CD4-positive, alpha-beta memory T cell (primary cell): ENCODE results near the gene SIN3B. TPM values are rescaled to one million over a fixed set of nuclear protein-coding genes. Genes with fewer than 3 reads are reported as not detected.
"Not testable (repeated sequence)": the region's sequence is repeated elsewhere in the genome, so short reads cannot be mapped to it uniquely, and the experiment has no call there.

Source experiments
- CTCF ChIA-PET: fragments of 350-600 bp; sonication (Branson Sonifier 250); formaldehyde crosslinking; loops from one replicate; lab custom pipeline; 2021; ENCODE audit warnings: inconsistent platforms; ENCODE audit not compliant: partially characterized antibody; lab: Charles Lee
- POLR2A ChIA-PET: fragments of 350-600 bp; sonication (Branson Sonifier 250); formaldehyde crosslinking; loops from one replicate; lab custom pipeline; 2021; ENCODE audit not compliant: partially characterized antibody; lab: Charles Lee
- DNase-seq, 5 donors: peaks; one replicate each; pipeline versions ENCODE4 v3.0.0 to v3.0.0-alpha.2; 2020 to 2022; ENCODE audit warnings: mixed read lengths in 1 of 5
- H3K27ac ChIP-seq: one replicate; pipeline ENCODE4 v1.7.0; 2013; ENCODE audit warnings: low read depth, low read length
- H3K27me3 ChIP-seq: 2 replicates; pipeline ENCODE4 v1.7.0; 2013; ENCODE audit warnings: mild to moderate bottlenecking, low read length, moderate library complexity; ENCODE audit not compliant: insufficient read depth
- H3K36me3 ChIP-seq: 2 replicates; pipeline ENCODE4 v1.7.0; 2013; ENCODE audit warnings: mild to moderate bottlenecking, low read length, moderate library complexity; ENCODE audit not compliant: insufficient read depth
- H3K4me1 ChIP-seq: 2 replicates; pipeline ENCODE4 v1.7.0; 2013; ENCODE audit warnings: mild to moderate bottlenecking, low read length, moderate library complexity; ENCODE audit not compliant: insufficient read depth
- H3K4me3 ChIP-seq, 2 donors: one replicate each; pipeline ENCODE4 v1.7.0; 2013; ENCODE audit warnings: low read length in 2 of 2, mild to moderate bottlenecking in 1 of 2
- H3K9me3 ChIP-seq, 2 donors: one replicate each; pipeline ENCODE4 v1.7.0; 2013; ENCODE audit warnings: low read length in 2 of 2, control low read depth in 1 of 2; ENCODE audit not compliant: control insufficient read depth in 1 of 2
- H3K27ac Mint-ChIP-seq, 7 donors: one replicate each; pipeline ENCODE4 v1.8.0; 2020 to 2021; ENCODE audit warnings: mixed read lengths in 7 of 7, mild to moderate bottlenecking in 6 of 7, inconsistent platforms in 3 of 7, moderate library complexity in 3 of 7
- H3K27me3 Mint-ChIP-seq, 2 donors: one replicate each; pipeline ENCODE4 v1.8.0; 2020 to 2021; ENCODE audit warnings: mixed read lengths in 2 of 2
- H3K36me3 Mint-ChIP-seq, 2 donors: one replicate each; pipeline ENCODE4 v1.8.0; 2020 to 2021; ENCODE audit warnings: mixed read lengths in 2 of 2, inconsistent platforms in 1 of 2, mild to moderate bottlenecking in 1 of 2
- H3K4me1 Mint-ChIP-seq, 4 donors: one replicate each; pipeline ENCODE4 v1.8.0; 2020 to 2021; ENCODE audit warnings: mixed read lengths in 4 of 4, mild to moderate bottlenecking in 1 of 4
- H3K4me3 Mint-ChIP-seq, 8 donors: one replicate each; pipeline ENCODE4 v1.8.0; 2020 to 2021; ENCODE audit warnings: mixed read lengths in 8 of 8, mild to moderate bottlenecking in 7 of 8, moderate library complexity in 6 of 8, inconsistent platforms in 3 of 8
- H3K9me3 Mint-ChIP-seq, 8 donors: one replicate each; pipeline ENCODE4 v1.8.0; 2020 to 2021; ENCODE audit warnings: mixed read lengths in 8 of 8, mild to moderate bottlenecking in 5 of 8, inconsistent platforms in 3 of 8, moderate library complexity in 1 of 8
- intact Hi-C: fragments of 100-400 bp; cut with micrococcal nuclease; formaldehyde crosslinking; loops from one replicate; pipeline ENCODE4 v1.15.1; 2023
- polyA plus RNA-seq, 2 donors: library from polyadenylated mRNA; unstranded; fragments of 300-500 nt; fragmentation: Illumina TruSeq; gene quantifications; one replicate each; pipeline ENCODE4 v1.2.3, GENCODE V29; 2021
- total RNA-seq, 2 experiments: library from RNA; stranded (reverse); gene quantifications; one replicate each; pipeline ENCODE4 v1.2.3, GENCODE V29; 2021

Gene SIN3B
- total and polyA plus RNA-seq, 4 experiments from 2014 or later = 1.4 to 88.4 (median 46.0) TPM

- H3K36me3 ChIP-seq = peaks cover 34% of the 10 kb centered on the region
- H3K4me1 Mint-ChIP-seq = peaks cover 9 to 20% (median 12%) of the 10 kb centered on the region in 4 donors
Measured at GRCh38 chr19:16874978-16875299, 45.7 kb downstream of the SIN3B start.

DNA sequence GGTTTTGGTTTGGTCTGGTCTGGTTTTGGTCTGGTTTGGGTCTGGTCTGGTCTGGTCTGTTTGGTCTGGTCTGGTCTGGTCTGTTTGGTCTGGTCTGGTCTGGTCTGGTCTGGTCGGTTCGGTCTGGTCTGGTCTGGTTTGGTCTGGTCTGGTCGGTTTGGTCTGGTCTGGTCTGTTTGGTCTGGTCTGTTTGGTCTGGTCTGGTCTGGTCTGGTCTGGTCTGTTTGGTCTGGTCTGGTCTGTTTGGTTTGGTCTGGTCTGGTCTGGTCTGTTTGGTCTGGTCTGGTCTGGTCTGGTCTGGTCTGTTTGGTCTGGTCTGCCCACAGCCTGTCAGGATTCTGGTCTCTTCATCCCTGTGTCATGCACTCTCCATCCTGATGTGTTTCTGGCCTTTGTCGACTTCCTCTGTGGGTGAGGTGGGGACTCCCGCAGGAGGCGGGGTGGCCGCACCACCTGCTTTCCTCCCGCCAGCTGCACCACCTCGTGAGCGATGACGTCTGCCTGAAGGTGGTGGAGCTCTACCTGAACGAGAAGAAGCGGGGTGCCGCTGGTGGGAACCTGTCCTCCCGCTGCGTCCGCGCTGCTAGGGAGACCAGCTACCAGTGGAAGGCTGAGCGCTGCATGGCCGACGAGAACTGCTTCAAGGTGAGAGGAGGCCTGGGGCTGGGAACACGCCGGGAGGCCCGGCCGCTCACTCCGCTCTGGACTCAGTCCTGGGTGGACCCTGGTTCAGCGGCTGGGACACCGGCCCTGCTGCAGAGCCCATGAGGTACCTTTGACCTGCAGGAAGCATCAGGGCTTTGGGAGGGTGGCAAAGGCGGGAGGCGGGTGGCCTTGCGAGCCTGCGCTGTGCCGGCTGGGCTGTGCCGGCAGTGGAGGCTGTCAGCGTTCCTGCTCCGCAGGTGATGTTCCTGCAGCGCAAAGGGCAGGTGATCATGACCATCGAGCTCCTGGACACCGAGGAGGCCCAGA, 46.7 kb downstream of the SIN3B start:
- H3K27me3 ChIP-seq = no peaks in the 10 kb centered on the region
- H3K27ac Mint-ChIP-seq = peak overlapping the region in 1 of 7 donors; percentile 59
- H3K4me1 Mint-ChIP-seq = peaks cover 9 to 20% (median 12%) of the 10 kb centered on the region in 4 donors
- peaks cover 0 to 10% (median 4%) of the 10 kb centered on the region in 8 donors for H3K9me3 Mint-ChIP-seq
- H3K27ac ChIP-seq = no peak overlapping the region
- H3K4me3 ChIP-seq = no peak overlapping the region
- intact Hi-C loops = no loop called here
- no peak overlapping the region for H3K4me3 Mint-ChIP-seq
- no peaks in the 10 kb centered on the region for H3K27me3 Mint-ChIP-seq
- no peaks in the 10 kb centered on the region for H3K9me3 ChIP-seq
- ChIA-PET CTCF (interaction anchor here (0.6 kb wide), 1 partner anchor 19 kb away, joined by 4 read pairs; no protein-coding TSS in a partner anchor), POLR2A (no interaction called here)
- no peak for DNase-seq
- H3K36me3 ChIP-seq = peaks cover 30% of the 10 kb centered on the region
- H3K36me3 Mint-ChIP-seq = peaks cover 61 to 64% of the 10 kb centered on the region in 2 donors
- no peaks in the 10 kb centered on the region for H3K4me1 ChIP-seq

More at GRCh38 chr19:16874978-16875299, 45.7 kb downstream of the SIN3B start:
- intact Hi-C loops, H3K27me3 ChIP-seq, H3K4me3 Mint-ChIP-seq, H3K27ac ChIP-seq, H3K4me3 ChIP-seq, H3K4me1 ChIP-seq, H3K27me3 Mint-ChIP-seq, CTCF ChIA-PET, DNase-seq, H3K9me3 Mint-ChIP-seq, POLR2A ChIA-PET, H3K9me3 ChIP-seq: not testable (repeated sequence)
- H3K27ac Mint-ChIP-seq = peak overlapping the region; percentile 69 to 92 (median 81)
- H3K36me3 Mint-ChIP-seq = peaks cover 55 to 59% of the 10 kb centered on the region in 2 donors

GRCh38 chr19:16876904-16877361, 47.7 kb downstream of the SIN3B start:
- peaks cover 22% of the 10 kb centered on the region for H3K36me3 ChIP-seq
- ChIA-PET POLR2A (no interaction called here), CTCF (no interaction called here)
- peaks cover 0 to 10% of the 10 kb centered on the region in 2 donors for H3K9me3 ChIP-seq
- intact Hi-C loops = no loop called here
- Mint-ChIP-seq H3K4me3 (no peak overlapping the region), H3K9me3 (peaks cover 0 to 19% (median 11%) of the 10 kb centered on the region in 8 donors), H3K36me3 (peaks cover 59 to 63% of the 10 kb centered on the region in 2 donors), H3K27me3 (no peaks in the 10 kb centered on the region), H3K4me1 (peaks cover 9 to 15% (median 12%) of the 10 kb centered on the region in 4 donors), H3K27ac (no peak overlapping the region)
- no peaks in the 10 kb centered on the region for H3K27me3 ChIP-seq
- no peak for DNase-seq
- H3K4me3 ChIP-seq = no peak overlapping the region
- no peak overlapping the region for H3K27ac ChIP-seq
- H3K4me1 ChIP-seq = no peaks in the 10 kb centered on the region

GRCh38 chr19:16877581-16877980, 48.4 kb downstream of the SIN3B start:
- no peak for DNase-seq
- Mint-ChIP-seq H3K9me3 (peaks cover 0 to 26% (median 17%) of the 10 kb centered on the region in 8 donors), H3K4me3 (no peak overlapping the region), H3K4me1 (peaks cover 9 to 15% (median 12%) of the 10 kb centered on the region in 4 donors), H3K36me3 (peaks cover 61 to 64% of the 10 kb centered on the region in 2 donors), H3K27me3 (no peaks in the 10 kb centered on the region), H3K27ac (no peak overlapping the region)
- intact Hi-C loops = no loop called here
- Histone ChIP-seq H3K4me3 (no peak overlapping the region), H3K27ac (no peak overlapping the region), H3K27me3 (no peaks in the 10 kb centered on the region), H3K36me3 (peaks cover 22% of the 10 kb centered on the region), H3K4me1 (no peaks in the 10 kb centered on the region), H3K9me3 (peaks cover 0 to 15% of the 10 kb centered on the region in 2 donors)
- ChIA-PET POLR2A (no interaction called here), CTCF (no interaction called here)

DNA sequence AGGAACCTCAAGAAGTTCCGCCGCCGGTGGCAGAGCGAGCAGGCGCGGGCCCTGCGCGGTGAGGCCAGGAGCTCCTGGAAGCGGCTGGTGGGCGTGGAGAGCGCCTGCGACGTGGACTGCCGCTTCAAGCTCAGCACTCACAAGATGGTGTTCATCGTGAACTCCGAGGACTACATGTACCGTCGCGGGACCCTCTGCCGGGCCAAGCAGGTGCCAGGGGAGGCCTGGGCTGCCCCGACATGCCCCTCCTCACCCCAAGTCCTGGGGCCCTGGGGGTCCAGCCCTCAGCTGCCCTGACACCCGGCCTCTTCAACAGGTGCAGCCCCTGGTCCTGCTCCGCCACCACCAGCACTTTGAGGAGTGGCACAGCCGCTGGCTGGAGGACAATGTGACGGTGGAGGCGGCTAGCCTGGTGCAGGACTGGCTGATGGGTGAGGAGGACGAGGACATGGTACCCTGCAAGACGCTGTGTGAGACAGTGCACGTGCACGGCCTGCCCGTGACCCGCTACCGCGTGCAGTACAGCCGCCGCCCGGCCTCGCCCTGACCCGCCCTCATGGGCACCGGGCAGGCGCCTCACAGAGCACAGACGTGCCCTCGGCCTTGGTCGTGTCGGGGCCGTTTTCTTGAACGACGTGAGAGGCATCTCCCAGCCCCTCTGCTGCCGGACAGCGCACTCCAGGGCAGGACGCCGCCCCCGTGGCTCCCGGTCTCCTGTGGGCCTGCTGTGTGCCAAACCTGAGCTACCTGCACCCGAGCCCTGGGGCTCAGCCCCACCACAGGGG, 49.2 kb downstream of the SIN3B start:
- CTCF ChIA-PET = no interaction called here
- peaks cover 9 to 15% (median 12%) of the 10 kb centered on the region in 4 donors for H3K4me1 Mint-ChIP-seq
- DNase-seq = no peak
- Histone ChIP-seq H3K4me3 (no peak overlapping the region), H3K27ac (no peak overlapping the region), H3K27me3 (no peaks in the 10 kb centered on the region), H3K9me3 (peaks cover 0 to 23% of the 10 kb centered on the region in 2 donors), H3K4me1 (no peaks in the 10 kb centered on the region), H3K36me3 (peaks cover 22% of the 10 kb centered on the region)
- intact Hi-C loops = no loop called here
- H3K9me3 Mint-ChIP-seq = peaks cover 0 to 32% (median 23%) of the 10 kb centered on the region in 8 donors
- peaks cover 57 to 65% of the 10 kb centered on the region in 2 donors for H3K36me3 Mint-ChIP-seq
- H3K27me3 Mint-ChIP-seq = no peaks in the 10 kb centered on the region
- POLR2A ChIA-PET = no interaction called here
- H3K27ac Mint-ChIP-seq = no peak overlapping the region
- no peak overlapping the region for H3K4me3 Mint-ChIP-seq

DNA sequence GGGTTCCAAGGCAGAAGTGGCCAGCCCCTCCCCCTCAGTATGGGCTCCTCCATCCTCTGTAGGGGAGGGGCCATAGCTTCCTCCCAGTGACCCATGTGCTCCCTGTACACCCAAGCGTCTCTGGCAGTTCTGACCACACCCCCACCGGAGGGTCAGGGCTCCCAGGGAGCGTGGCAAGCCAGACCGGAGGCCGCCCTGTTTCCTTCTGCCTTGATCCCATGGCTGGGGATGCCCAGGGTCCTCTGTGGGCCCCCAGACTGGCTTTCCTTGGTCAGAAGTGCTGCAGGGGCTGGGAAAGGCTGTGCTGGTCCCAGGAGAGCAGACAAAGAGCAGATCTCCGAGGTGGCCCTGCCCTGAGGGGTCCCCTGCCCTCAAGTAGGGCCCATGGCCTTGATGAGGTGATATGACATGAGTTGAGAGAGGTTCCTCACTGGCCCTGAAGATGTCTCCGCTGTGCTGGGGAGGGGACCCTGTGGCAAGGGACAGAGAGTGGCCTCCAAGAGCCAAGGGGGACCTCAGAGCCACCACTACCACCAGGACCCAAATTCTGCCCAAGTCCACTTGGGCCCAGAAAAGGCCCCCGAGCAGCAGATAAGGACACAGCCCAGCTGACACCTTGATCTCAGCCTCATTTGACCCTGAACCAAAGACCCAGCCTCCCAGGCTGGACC, 51.8 kb downstream of the SIN3B start:
- Mint-ChIP-seq H3K9me3 (peaks cover 0 to 37% (median 23%) of the 10 kb centered on the region in 8 donors), H3K4me3 (no peak overlapping the region), H3K27me3 (no peaks in the 10 kb centered on the region), H3K36me3 (peaks cover 40 to 48% of the 10 kb centered on the region in 2 donors), H3K27ac (no peak overlapping the region), H3K4me1 (no peaks in the 10 kb centered on the region)
- ChIA-PET POLR2A (no interaction called here), CTCF (no interaction called here)
- no peak for DNase-seq
- H3K9me3 ChIP-seq = peaks cover 0 to 23% of the 10 kb centered on the region in 2 donors
- H3K27ac ChIP-seq = no peak overlapping the region
- H3K36me3 ChIP-seq = peaks cover 22% of the 10 kb centered on the region
- H3K4me3 ChIP-seq = no peak overlapping the region
- no peaks in the 10 kb centered on the region for H3K4me1 ChIP-seq
- H3K27me3 ChIP-seq = no peaks in the 10 kb centered on the region
- intact Hi-C loops = no loop called here
